Esophagus muscularis mucosa (tissue), 3 donors: Measurements from ENCODE around the gene CST7.

ENCODE experiments used
- POLR2A ChIP-seq: fragments of 450-650 bp; IDR thresholded peaks from one replicate; pipeline ENCODE4 v1.6.1; 2017; ENCODE audit warnings: antibody characterized with exemption, moderate library complexity, mild to moderate bottlenecking, low read depth
- TF ChIP-seq, protein P1 (sequence below), 3 experiments: fragments of 200-600 bp in 2 of 3; fragments of 450-650 bp in 1 of 3; sonication (generic) in 2 of 3; IDR thresholded peaks; one replicate each; pipeline ENCODE4 v1.5.1; 2017 to 2019; ENCODE audit warnings: antibody characterized with exemption in 3 of 3, mild to moderate bottlenecking in 2 of 3, moderate library complexity in 1 of 3

- TF ChIP-seq POLR2A = no peak
- TF ChIP-seq, protein P1, sequence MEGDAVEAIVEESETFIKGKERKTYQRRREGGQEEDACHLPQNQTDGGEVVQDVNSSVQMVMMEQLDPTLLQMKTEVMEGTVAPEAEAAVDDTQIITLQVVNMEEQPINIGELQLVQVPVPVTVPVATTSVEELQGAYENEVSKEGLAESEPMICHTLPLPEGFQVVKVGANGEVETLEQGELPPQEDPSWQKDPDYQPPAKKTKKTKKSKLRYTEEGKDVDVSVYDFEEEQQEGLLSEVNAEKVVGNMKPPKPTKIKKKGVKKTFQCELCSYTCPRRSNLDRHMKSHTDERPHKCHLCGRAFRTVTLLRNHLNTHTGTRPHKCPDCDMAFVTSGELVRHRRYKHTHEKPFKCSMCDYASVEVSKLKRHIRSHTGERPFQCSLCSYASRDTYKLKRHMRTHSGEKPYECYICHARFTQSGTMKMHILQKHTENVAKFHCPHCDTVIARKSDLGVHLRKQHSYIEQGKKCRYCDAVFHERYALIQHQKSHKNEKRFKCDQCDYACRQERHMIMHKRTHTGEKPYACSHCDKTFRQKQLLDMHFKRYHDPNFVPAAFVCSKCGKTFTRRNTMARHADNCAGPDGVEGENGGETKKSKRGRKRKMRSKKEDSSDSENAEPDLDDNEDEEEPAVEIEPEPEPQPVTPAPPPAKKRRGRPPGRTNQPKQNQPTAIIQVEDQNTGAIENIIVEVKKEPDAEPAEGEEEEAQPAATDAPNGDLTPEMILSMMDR (IDR thresholded peaks at IDR 0.05) = no peak
Measured at GRCh38 chr20:24970754-24971153, 21.7 kb downstream of the CST7 start.
